A549 (cell line): Measurements from ENCODE around the gene ORM1. TPM values are rescaled to one million over a fixed set of nuclear protein-coding genes. Genes with fewer than 3 reads are reported as not detected.

Experiments
- ATAC-seq, 2 experiments: fragments of 200-7000 bp in 1 of 2; fragments of >200 bp in 1 of 2; cut with Nextera tagmentation in 1 of 2; cut with Tn5 transposase in 1 of 2; 3 replicates each; pipeline versions ENCODE4 v1.8.0 to v1.9.1; 2018 to 2020; ENCODE audit warnings: mild to moderate bottlenecking in 1 of 2, moderate library complexity in 1 of 2
- CTCF ChIA-PET: fragments of 300-600 bp; sonication (Branson Sonifier 250); formaldehyde crosslinking; extraction: SDS; loops from one replicate; lab custom pipeline; 2021; ENCODE audit warnings: antibody characterized with exemption, inconsistent platforms; lab: Yijun Ruan, JAX
- POLR2A ChIA-PET: fragments of 350-600 bp; formaldehyde crosslinking; extraction: SDS; loops from one replicate; lab custom pipeline; 2021; ENCODE audit warnings: antibody characterized with exemption, inconsistent platforms; lab: Yijun Ruan, JAX
- DNase-seq, 2 experiments: peaks; one replicate each; pipeline versions ENCODE4 v3.0.0 to v3.0.0-alpha.2; 2011 to 2016; ENCODE audit warnings: low read depth in 1 of 2, low spot score in 1 of 2
- FAIRE-seq: peaks from 2 replicates; lab custom pipeline; 2011; peaks lifted over from hg19 to GRCh38; lab: Jason Lieb, UNC
- H3K27ac ChIP-seq, 2 experiments: fragments of >200 bp; sonication (Bioruptor Twin); formaldehyde crosslinking; 3 replicates each; pipeline ENCODE4 v1.5.1; 2016 to 2017
- H3K4me1 ChIP-seq: fragments of >200 bp; sonication (Bioruptor Twin); formaldehyde crosslinking; 3 replicates; pipeline ENCODE4 v1.6.1; 2016
- H3K4me2 ChIP-seq: fragments of >200 bp; sonication (Bioruptor Twin); formaldehyde crosslinking; 3 replicates; pipeline ENCODE4 v1.6.1; 2016
- H3K4me3 ChIP-seq: fragments of >200 bp; sonication (Bioruptor Twin); formaldehyde crosslinking; 3 replicates; pipeline ENCODE4 v1.5.1; 2016
- H3K9me3 ChIP-seq: fragments of >200 bp; sonication (Bioruptor Twin); formaldehyde crosslinking; 3 replicates; pipeline ENCODE4 v1.6.1; 2016
- BHLHE40 ChIP-seq: IDR thresholded peaks from 2 replicates; pipeline ENCODE4 v1.6.1; 2012; ENCODE audit warnings: low read depth, low read length, inconsistent platforms
- CBX2 ChIP-seq: fragments of 200-600 bp; sonication (generic); IDR thresholded peaks from 2 replicates; pipeline ENCODE4 v1.6.1; 2016; ENCODE audit warnings: low read depth, mild to moderate bottlenecking, borderline replicate concordance
- CBX8 ChIP-seq: fragments of 200-600 bp; sonication (generic); IDR thresholded peaks from 2 replicates; pipeline ENCODE4 v1.6.1; 2016
- CEBPB ChIP-seq, 2 experiments: fragments of >200 bp in 1 of 2; sonication (Bioruptor Twin) in 1 of 2; formaldehyde crosslinking in 1 of 2; IDR thresholded peaks; 2 replicates each; pipeline ENCODE4 v1.6.1; 2012 to 2016
- CHD2 ChIP-seq: fragments of 150-350 bp; IDR thresholded peaks from 2 replicates; pipeline ENCODE4 v1.6.1; 2014; ENCODE audit warnings: low read length; ENCODE audit not compliant: partially characterized antibody
- CHD4 ChIP-seq: fragments of 200-600 bp; sonication (generic); IDR thresholded peaks from 2 replicates; pipeline ENCODE4 v1.6.1; 2016; ENCODE audit warnings: antibody characterized with exemption, mild to moderate bottlenecking, borderline replicate concordance
- EHF ChIP-seq: fragments of 250-450 bp; sonication (Bioruptor Pico); IDR thresholded peaks from 2 replicates; pipeline ENCODE4 v1.5.0; 2020; ENCODE audit warnings: mild to moderate bottlenecking
- EHMT2 ChIP-seq: fragments of 200-600 bp; sonication (generic); IDR thresholded peaks from 2 replicates; pipeline ENCODE4 v1.6.1; 2016; ENCODE audit warnings: antibody characterized with exemption, low read depth, mild to moderate bottlenecking, moderate library complexity
- ESRRA ChIP-seq: fragments of 150-350 bp; IDR thresholded peaks from 2 replicates; pipeline ENCODE4 v1.6.1; 2014; ENCODE audit warnings: mild to moderate bottlenecking, low read length, borderline replicate concordance
- FOSB ChIP-seq: fragments of 250-450 bp; sonication (Bioruptor Pico); IDR thresholded peaks from 2 replicates; pipeline ENCODE4 v1.5.0; 2020; ENCODE audit warnings: mild to moderate bottlenecking, moderate library complexity
- FOSL2 ChIP-seq, 2 experiments: fragments of 450-650 bp in 1 of 2; fragments of >200 bp in 1 of 2; sonication (Bioruptor Twin) in 1 of 2; formaldehyde crosslinking; IDR thresholded peaks; 2 replicates each; pipeline versions ENCODE4 v1.5.0 to v1.6.1; 2016 to 2020; ENCODE audit warnings: mild to moderate bottlenecking in 1 of 2, moderate library complexity in 1 of 2
- GATA3 ChIP-seq: IDR thresholded peaks from 2 replicates; pipeline ENCODE4 v1.6.1; 2012; ENCODE audit warnings: borderline replicate concordance
- HDAC2 ChIP-seq: fragments of 200-600 bp; sonication (generic); IDR thresholded peaks from 2 replicates; pipeline ENCODE4 v1.6.1; 2016
- HEYL ChIP-seq: fragments of 250-450 bp; sonication (Bioruptor Pico); IDR thresholded peaks from 2 replicates; pipeline ENCODE4 v1.8.0; 2021; ENCODE audit warnings: mild to moderate bottlenecking, moderate library complexity
- HOXA7 ChIP-seq: fragments of 250-450 bp; sonication (Bioruptor Pico); IDR thresholded peaks from 2 replicates; pipeline ENCODE4 v1.5.0; 2020; ENCODE audit warnings: mild to moderate bottlenecking, moderate library complexity
- HOXB5 ChIP-seq: fragments of 250-450 bp; sonication (Bioruptor Pico); IDR thresholded peaks from 2 replicates; pipeline ENCODE4 v1.5.0; 2020; ENCODE audit warnings: mild to moderate bottlenecking, moderate library complexity
- JUNB ChIP-seq: fragments of >200 bp; sonication (Bioruptor Twin); formaldehyde crosslinking; IDR thresholded peaks from 2 replicates; pipeline ENCODE4 v1.6.1; 2016
- KDM1A ChIP-seq: fragments of 200-600 bp; sonication (generic); IDR thresholded peaks from 2 replicates; pipeline ENCODE4 v1.6.1; 2016; ENCODE audit warnings: low read depth, mild to moderate bottlenecking
- MYC ChIP-seq: IDR thresholded peaks from 2 replicates; pipeline ENCODE4 v1.6.1; 2012; ENCODE audit warnings: mild to moderate bottlenecking, inconsistent platforms, low read length, improper control_type of control experiment, borderline replicate concordance
- NR3C1 ChIP-seq: fragments of >200 bp; sonication (Bioruptor Twin); formaldehyde crosslinking; IDR thresholded peaks from 3 replicates; pipeline ENCODE4 v1.6.1; 2017
- RAD21 ChIP-seq, 2 experiments: fragments of >200 bp in 1 of 2; sonication (Bioruptor Twin) in 1 of 2; formaldehyde crosslinking in 1 of 2; IDR thresholded peaks in 1 of 2; conservative IDR thresholded peaks in 1 of 2; 2 replicates in 1 of 2; 3 replicates in 1 of 2; pipeline ENCODE4 v1.6.1; 2012 to 2018; ENCODE audit warnings: inconsistent platforms in 1 of 2
- SMC3 ChIP-seq: fragments of >200 bp; sonication (Bioruptor Twin); formaldehyde crosslinking; IDR thresholded peaks from 3 replicates; pipeline ENCODE4 v1.6.1; 2018; ENCODE audit warnings: inconsistent platforms
- TFCP2L1 ChIP-seq: fragments of 250-450 bp; sonication (Bioruptor Pico); IDR thresholded peaks from 2 replicates; pipeline ENCODE4 v1.5.0; 2021; ENCODE audit warnings: mild to moderate bottlenecking
- TP53 ChIP-seq: fragments of 250-450 bp; sonication (Bioruptor Pico); IDR thresholded peaks from 2 replicates; pipeline ENCODE4 v1.5.0; 2021; ENCODE audit warnings: mild to moderate bottlenecking, moderate library complexity
- ZC3H11A ChIP-seq: fragments of 450-650 bp; IDR thresholded peaks from 2 replicates; pipeline ENCODE4 v1.6.1; 2014; ENCODE audit warnings: antibody characterized with exemption, mild to moderate bottlenecking
- ZNF302 ChIP-seq: fragments of 250-450 bp; sonication (Bioruptor Pico); IDR thresholded peaks from 2 replicates; pipeline ENCODE4 v1.9.0; 2021; ENCODE audit warnings: inconsistent platforms, mild to moderate bottlenecking, moderate library complexity
- WGBS: methylation state at CpG from one replicate; pipeline ENCODE4 v1.1.6; 2017; ENCODE audit errors: missing lambda C conversion rate; 5-methylcytosine and 5-hydroxymethylcytosine counted together
- polyA plus RNA-seq, 4 experiments: library from polyadenylated mRNA; depleted of rRNA in 3 of 4; stranded (reverse); fragments of >200 nt; fragmentation: RNase III in 1 of 4; extraction: RNeasy Plus Mini Kit Qiagen cat#74134 plus additional on column Dnase treatment in 1 of 4; gene quantifications; 2 replicates in 3 of 4; 3 replicates in 1 of 4; pipeline ENCODE4 v1.2.3, GENCODE V29; 2011 to 2017
- TF ChIP-seq, protein P1 (sequence below): fragments of >200 bp; sonication (Bioruptor Twin); formaldehyde crosslinking; IDR thresholded peaks from 2 replicates; pipeline ENCODE4 v1.6.1; 2016
- TF ChIP-seq, protein P2 (sequence below): fragments of >200 bp; sonication (Bioruptor Twin); formaldehyde crosslinking; IDR thresholded peaks from 3 replicates; pipeline ENCODE4 v1.5.1; 2016
- TF ChIP-seq, protein P3 (sequence below): IDR thresholded peaks from 2 replicates; pipeline ENCODE4 v1.6.1; 2012

Gene ORM1
- polyA plus RNA-seq, 2 of the 4 experiments (the other 2 are of a cell fraction), result 0.12 to 0.19 TPM

DNA sequence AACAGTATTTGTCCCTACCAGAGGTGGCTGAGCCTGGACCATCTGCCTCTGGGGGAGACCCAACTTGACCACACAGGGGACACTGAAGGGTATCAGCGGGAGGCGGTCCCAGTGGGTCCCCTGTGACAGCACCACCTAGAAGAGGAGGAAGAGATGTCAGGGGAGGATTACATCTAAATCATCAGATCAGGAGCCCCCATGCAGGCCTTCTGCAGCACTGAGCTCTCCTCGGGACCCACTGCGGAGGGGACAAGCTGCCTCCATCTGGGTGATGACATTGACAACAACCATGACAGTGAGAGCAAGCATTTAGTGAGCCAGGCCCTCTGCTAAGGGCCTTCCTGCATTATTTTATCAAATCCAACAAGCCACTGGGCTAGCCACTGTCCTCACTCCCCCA, 19.1 kb downstream of the ORM1 start:
- 90% methylated on average over 4 of the region's 4 CpGs for WGBS
- no peak overlapping the region for H3K4me3 ChIP-seq
- POLR2A ChIA-PET, result no interaction called here
- DNase-seq, result no peak
- H3K4me1 ChIP-seq, result no peaks in the 10 kb centered on the region
- FAIRE-seq, result no peak
- no peak overlapping the region for H3K4me2 ChIP-seq
- H3K9me3 ChIP-seq, result no peaks in the 10 kb centered on the region
- no peak overlapping the region for H3K27ac ChIP-seq
- CTCF ChIA-PET, result interaction anchor here (1.1 to 2.0 kb wide), 3 partner anchors 22 to 234 kb away, joined by 4 to 5 read pairs (median 4); no protein-coding TSS in a partner anchor
- ATAC-seq, result no peak
- no peak for TF ChIP-seq EHMT2
- TF ChIP-seq TP53 (CRISPR knock-in tag), result no peak
- TF ChIP-seq HOXB5 (CRISPR knock-in tag), result no peak
- TF ChIP-seq BHLHE40, result no peak
- TF ChIP-seq MYC, result no peak
- TF ChIP-seq HOXA7 (CRISPR knock-in tag), result no peak
- no peak for TF ChIP-seq CBX2
- TF ChIP-seq RAD21 (conservative IDR thresholded peaks at IDR 0.05 in 1 of 2, IDR thresholded peaks at IDR 0.05 in 1 of 2), result no peak
- TF ChIP-seq, protein P1, sequence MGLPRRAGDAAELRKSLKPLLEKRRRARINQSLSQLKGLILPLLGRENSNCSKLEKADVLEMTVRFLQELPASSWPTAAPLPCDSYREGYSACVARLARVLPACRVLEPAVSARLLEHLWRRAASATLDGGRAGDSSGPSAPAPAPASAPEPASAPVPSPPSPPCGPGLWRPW, result no peak
- TF ChIP-seq CEBPB (IDR thresholded peaks at IDR 0.05), result no peak
- TF ChIP-seq CBX8, result no peak
- TF ChIP-seq CHD2, result no peak
- no peak for TF ChIP-seq KDM1A
- no peak for TF ChIP-seq SMC3
- no peak for TF ChIP-seq ESRRA
- no peak for TF ChIP-seq HDAC2
- no peak for TF ChIP-seq JUNB

DNA sequence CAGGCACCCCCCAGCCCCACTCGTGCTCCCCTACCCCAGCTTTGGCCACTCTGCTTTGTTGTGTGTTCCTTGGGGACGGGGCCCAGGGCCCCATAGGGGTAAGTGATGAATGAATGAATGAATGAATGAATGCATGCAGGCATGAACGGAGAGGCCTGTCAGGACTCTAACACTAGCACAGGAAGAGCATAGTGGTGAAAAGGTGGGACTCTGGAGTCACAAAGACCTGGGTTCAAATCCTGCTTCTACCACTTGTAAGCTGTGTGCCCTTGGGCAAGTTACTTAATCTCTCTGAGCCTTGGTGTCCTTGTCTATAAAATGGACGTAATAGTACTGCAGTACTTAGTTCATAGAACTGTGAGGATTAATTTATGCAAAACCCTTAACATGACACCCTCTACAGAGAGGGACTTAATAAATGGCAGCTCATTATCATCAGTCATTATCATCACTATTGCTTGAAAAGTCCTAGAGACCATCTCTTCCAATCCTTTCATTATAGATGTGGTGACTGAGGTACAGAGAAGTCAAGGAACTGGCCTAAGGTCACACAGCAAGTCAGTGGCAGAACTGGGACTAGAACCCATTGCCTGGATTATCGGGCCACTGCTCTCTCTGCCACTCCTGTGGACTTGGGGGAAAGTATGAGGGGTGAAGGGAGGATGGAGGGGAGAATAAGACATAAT, 20.0 kb downstream of the ORM1 start:
- Histone ChIP-seq H3K4me3 (no peak overlapping the region), H3K4me2 (no peak overlapping the region), H3K4me1 (peaks cover 5% of the 10 kb centered on the region; the same call in 2 of the 3 replicates), H3K9me3 (no peaks in the 10 kb centered on the region), H3K27ac (no peak overlapping the region)
- FAIRE-seq, result no peak
- 81% methylated on average over 4 of the region's 5 CpGs for WGBS
- ChIA-PET POLR2A (no interaction called here), CTCF (interaction anchor here (1.1 to 2.0 kb wide), 3 partner anchors 21 to 234 kb away, joined by 4 to 5 read pairs (median 4); no protein-coding TSS in a partner anchor)
- TF ChIP-seq FOSL2 (IDR thresholded peaks at IDR 0.05) (no peak), FOSL2 (CRISPR knock-in tag; IDR thresholded peaks at IDR 0.05) (no peak), CHD4 (no peak), GATA3 (no peak), HEYL (no peak), CBX2 (no peak), TP53 (CRISPR knock-in tag) (no peak), ZNF302 (CRISPR knock-in tag) (no peak), EHF (CRISPR knock-in tag) (no peak), TFCP2L1 (CRISPR knock-in tag) (no peak), HOXA7 (CRISPR knock-in tag) (no peak), NR3C1 (no peak), FOSB (CRISPR knock-in tag) (no peak), ZC3H11A (no peak), BHLHE40 (no peak)
- TF ChIP-seq, protein P2, sequence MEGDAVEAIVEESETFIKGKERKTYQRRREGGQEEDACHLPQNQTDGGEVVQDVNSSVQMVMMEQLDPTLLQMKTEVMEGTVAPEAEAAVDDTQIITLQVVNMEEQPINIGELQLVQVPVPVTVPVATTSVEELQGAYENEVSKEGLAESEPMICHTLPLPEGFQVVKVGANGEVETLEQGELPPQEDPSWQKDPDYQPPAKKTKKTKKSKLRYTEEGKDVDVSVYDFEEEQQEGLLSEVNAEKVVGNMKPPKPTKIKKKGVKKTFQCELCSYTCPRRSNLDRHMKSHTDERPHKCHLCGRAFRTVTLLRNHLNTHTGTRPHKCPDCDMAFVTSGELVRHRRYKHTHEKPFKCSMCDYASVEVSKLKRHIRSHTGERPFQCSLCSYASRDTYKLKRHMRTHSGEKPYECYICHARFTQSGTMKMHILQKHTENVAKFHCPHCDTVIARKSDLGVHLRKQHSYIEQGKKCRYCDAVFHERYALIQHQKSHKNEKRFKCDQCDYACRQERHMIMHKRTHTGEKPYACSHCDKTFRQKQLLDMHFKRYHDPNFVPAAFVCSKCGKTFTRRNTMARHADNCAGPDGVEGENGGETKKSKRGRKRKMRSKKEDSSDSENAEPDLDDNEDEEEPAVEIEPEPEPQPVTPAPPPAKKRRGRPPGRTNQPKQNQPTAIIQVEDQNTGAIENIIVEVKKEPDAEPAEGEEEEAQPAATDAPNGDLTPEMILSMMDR, result no peak
- TF ChIP-seq, protein P3, sequence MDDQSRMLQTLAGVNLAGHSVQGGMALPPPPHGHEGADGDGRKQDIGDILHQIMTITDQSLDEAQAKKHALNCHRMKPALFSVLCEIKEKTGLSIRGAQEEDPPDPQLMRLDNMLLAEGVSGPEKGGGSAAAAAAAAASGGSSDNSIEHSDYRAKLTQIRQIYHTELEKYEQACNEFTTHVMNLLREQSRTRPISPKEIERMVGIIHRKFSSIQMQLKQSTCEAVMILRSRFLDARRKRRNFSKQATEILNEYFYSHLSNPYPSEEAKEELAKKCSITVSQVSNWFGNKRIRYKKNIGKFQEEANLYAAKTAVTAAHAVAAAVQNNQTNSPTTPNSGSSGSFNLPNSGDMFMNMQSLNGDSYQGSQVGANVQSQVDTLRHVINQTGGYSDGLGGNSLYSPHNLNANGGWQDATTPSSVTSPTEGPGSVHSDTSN, result no peak
- no peak for ATAC-seq
- DNase-seq, result no peak
